Endothelial cell of umbilical vein (primary cell): ENCODE results near the gene CENPK. TPM values are rescaled to one million over a fixed set of nuclear protein-coding genes. Genes with fewer than 3 reads are reported as not detected.

Experiments used
- BruUV-seq: library from RNA; stranded (reverse); fragments of 400-500 nt; replicated peaks from 2 replicates; lab custom pipeline; 2021; lab: Mats Ljungman, UMichigan
- CTCF ChIA-PET: fragments of 300-600, 350-600 bp; sonication (Branson Sonifier 250); formaldehyde crosslinking; loops from one replicate; lab custom pipeline; 2021; ENCODE audit warnings: antibody characterized with exemption, inconsistent platforms; lab: Charles Lee
- POLR2A ChIA-PET: fragments of 300-600, 350-600 bp; sonication (Branson Sonifier 250); formaldehyde crosslinking; loops from one replicate; lab custom pipeline; 2021; ENCODE audit warnings: antibody characterized with exemption, inconsistent platforms; lab: Charles Lee
- DNase-seq: peaks from one replicate; pipeline ENCODE4 v3.0.0-alpha.2; 2011; ENCODE audit warnings: low read depth, low spot score
- FAIRE-seq: peaks from 2 replicates; lab custom pipeline; 2011; peaks lifted over from hg19 to GRCh38; lab: Jason Lieb, UNC
- H2AFZ ChIP-seq: 2 replicates; pipeline ENCODE4 v1.6.0; 2012; ENCODE audit warnings: low read depth, low read length, control low read depth, inconsistent platforms
- H3K27ac ChIP-seq: 2 replicates; pipeline ENCODE4 v1.5.1; 2011; ENCODE audit warnings: low read depth, mild to moderate bottlenecking, control low read depth, low read length, moderate library complexity; ENCODE audit not compliant: insufficient read depth
- H3K27me3 ChIP-seq, 2 experiments: 2 replicates each; pipeline versions ENCODE4 v1.6.0 to v1.6.1; 2011; ENCODE audit warnings: low read length in 2 of 2, mixed read lengths in 1 of 2; ENCODE audit not compliant: control insufficient read depth in 2 of 2, insufficient read depth in 2 of 2
- H3K36me3 ChIP-seq, 2 experiments: 2 replicates in 1 of 2; 3 replicates in 1 of 2; pipeline ENCODE4 v1.5.1; 2011; ENCODE audit warnings: low read length in 2 of 2, mild to moderate bottlenecking in 1 of 2, moderate library complexity in 1 of 2; ENCODE audit not compliant: control insufficient read depth in 2 of 2, insufficient read depth in 2 of 2; ENCODE audit errors: extremely low read depth in 1 of 2
- H3K4me1 ChIP-seq: 3 replicates; pipeline ENCODE4 v1.5.1; 2011; ENCODE audit warnings: mild to moderate bottlenecking, low read length; ENCODE audit not compliant: control insufficient read depth, insufficient read depth; ENCODE audit errors: extremely low read depth
- H3K4me2 ChIP-seq: 2 replicates; pipeline ENCODE4 v1.6.1; 2011; ENCODE audit warnings: low read length, control low read depth, mixed read lengths; ENCODE audit not compliant: insufficient read depth
- H3K4me3 ChIP-seq, 3 experiments: fragments of 200-600 bp in 1 of 3; sonication (generic), shearing (Covaris generic) in 1 of 3; replicated peaks in 1 of 3; 2 replicates each; pipeline ENCODE4 v1.5.1; 2011 to 2016; ENCODE audit warnings: control low read depth in 3 of 3, low read length in 3 of 3, mild to moderate bottlenecking in 2 of 3, inconsistent platforms in 1 of 3, low read depth in 1 of 3, moderate library complexity in 1 of 3; ENCODE audit not compliant: insufficient read depth in 1 of 3
- H3K79me2 ChIP-seq: 2 replicates; pipeline ENCODE4 v1.6.0; 2012; ENCODE audit warnings: low read length, inconsistent platforms; ENCODE audit not compliant: control insufficient read depth, insufficient read depth
- H3K9ac ChIP-seq: replicated peaks from 2 replicates; pipeline ENCODE3; 2011; ENCODE audit warnings: low read length, control low read depth; ENCODE audit not compliant: insufficient read depth; ENCODE audit errors: extremely low read depth
- H3K9me1 ChIP-seq: replicated peaks from 3 replicates; pipeline ENCODE4 v1.6.0; 2011; ENCODE audit warnings: mild to moderate bottlenecking, low read length; ENCODE audit not compliant: control insufficient read depth, insufficient read depth; ENCODE audit errors: extremely low read depth
- H3K9me3 ChIP-seq: replicated peaks from 2 replicates; pipeline ENCODE4 v1.5.1; 2012; ENCODE audit warnings: low read length, inconsistent platforms; ENCODE audit not compliant: control insufficient read depth, insufficient read depth
- H4K20me1 ChIP-seq: replicated peaks from 2 replicates; pipeline ENCODE3; 2011; ENCODE audit warnings: mild to moderate bottlenecking, low read length; ENCODE audit not compliant: control insufficient read depth, insufficient read depth; ENCODE audit errors: extremely low read depth
- EZH2 ChIP-seq: IDR thresholded peaks from 2 replicates; pipeline ENCODE4 v1.6.1; 2012; ENCODE audit warnings: borderline replicate concordance, low read depth, mild to moderate bottlenecking, moderate library complexity, low read length, inconsistent platforms; ENCODE audit not compliant: severe bottlenecking
- FOS ChIP-seq: IDR thresholded peaks from 2 replicates; pipeline ENCODE4 v1.6.1; 2011; ENCODE audit warnings: mild to moderate bottlenecking, low read length, moderate library complexity, borderline replicate concordance; ENCODE audit not compliant: insufficient read depth
- GATA2 ChIP-seq: IDR thresholded peaks from 2 replicates; pipeline ENCODE4 v1.7.0; 2011; ENCODE audit warnings: low read depth, mild to moderate bottlenecking, moderate library complexity, mixed read lengths, low read length; ENCODE audit not compliant: insufficient read length, insufficient read depth
- JUN ChIP-seq: IDR thresholded peaks from 2 replicates; pipeline ENCODE4 v1.6.1; 2011; ENCODE audit warnings: borderline replicate concordance, low read depth; ENCODE audit not compliant: insufficient read length, insufficient read depth
- MYC ChIP-seq: IDR thresholded peaks from one replicate; pipeline ENCODE4 v1.6.1; 2011; ENCODE audit warnings: mild to moderate bottlenecking, low read depth, low read length
- POLR2A ChIP-seq: IDR thresholded peaks from 2 replicates; pipeline ENCODE4 v1.6.1; 2012; ENCODE audit warnings: low read depth, mild to moderate bottlenecking, control low read depth, low read length
- POLR2AphosphoS5 ChIP-seq: IDR thresholded peaks from 2 replicates; pipeline ENCODE4 v1.6.1; 2012; ENCODE audit warnings: low read depth, mild to moderate bottlenecking, control low read depth, low read length, moderate library complexity; ENCODE audit not compliant: insufficient read depth
- dilution Hi-C: fragments of 300-500 bp; cut with MboI; formaldehyde crosslinking; loops from one replicate; pipeline ENCODE4 v1.15.0; 2019; ENCODE audit warnings: low sequenced_read_pairs; ENCODE audit not compliant: extremely low pct_ligation_motif_present
- intact Hi-C: fragments of 100-400 bp; cut with micrococcal nuclease; formaldehyde crosslinking; loops from one replicate; pipeline ENCODE4 v1.10.0; 2022
- polyA plus RNA-seq, 4 experiments: library from polyadenylated mRNA; depleted of rRNA in 3 of 4; stranded (reverse) in 3 of 4; unstranded in 1 of 4; fragments of >200 nt; gene quantifications; 2 replicates each; pipeline versions ENCODE4 v1.2.1 to v1.2.3, GENCODE V29; 2011 to 2012; ENCODE audit warnings: missing spikeins in 1 of 4
- total RNA-seq: library from RNA; stranded (reverse); gene quantifications from 2 replicates; pipeline ENCODE4 v1.2.3, GENCODE V29; 2021
- TF ChIP-seq, protein P1 (sequence below): IDR thresholded peaks from 2 replicates; pipeline ENCODE4 v1.6.1; 2011; ENCODE audit not compliant: insufficient read depth, insufficient read length
- TF ChIP-seq, protein P2 (sequence below), 2 donors: IDR thresholded peaks; 1 replicate in 1 of 2; 2 replicates in 1 of 2; pipeline ENCODE4 v1.5.1; 2011; ENCODE audit warnings: low read length in 2 of 2, mild to moderate bottlenecking in 2 of 2, moderate library complexity in 2 of 2, control low read depth in 1 of 2, inconsistent platforms in 1 of 2, low read depth in 1 of 2; ENCODE audit not compliant: insufficient read depth in 1 of 2; ENCODE audit errors: extremely low read depth in 1 of 2

The CENPK gene
- total and polyA plus RNA-seq, 2 donors (not counting 3 experiments of a cell fraction or from before 2014, with no cell fraction given) = 8.0 to 50.7 TPM

DNA sequence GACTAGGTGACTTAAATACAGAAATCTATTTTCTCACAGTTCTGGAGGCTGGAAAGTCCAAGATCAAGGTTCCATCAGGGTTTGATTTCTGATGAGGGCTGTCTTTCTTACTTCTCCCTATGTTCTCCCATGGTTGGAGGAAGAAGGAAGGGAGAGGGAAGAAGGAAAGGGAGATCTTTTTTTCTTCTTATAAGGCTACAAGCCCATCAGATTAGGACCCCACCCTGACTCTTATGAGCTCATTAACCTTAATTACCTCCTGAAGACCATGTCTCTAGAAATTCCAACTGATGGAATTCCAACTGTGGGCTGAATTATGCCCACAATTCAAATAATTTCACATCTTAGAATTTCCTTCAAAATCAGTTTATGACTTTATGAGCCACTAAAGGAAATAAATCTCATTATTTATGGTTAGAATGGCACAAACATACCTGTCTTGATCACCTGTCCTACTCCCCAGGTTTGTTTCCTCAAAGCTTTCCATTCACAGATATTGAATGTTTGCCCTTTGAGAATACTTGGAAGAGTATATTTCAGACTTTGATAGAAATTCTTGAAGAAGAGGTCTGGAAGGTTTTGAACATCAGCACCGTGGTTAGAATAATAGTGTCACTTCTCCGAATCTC lies 7.7 kb upstream of the CENPK start:
- Histone ChIP-seq H3K27ac (no peak overlapping the region), H3K9me3 (no peaks in the 10 kb centered on the region), H3K36me3 (peaks cover 2 to 6% of the 10 kb centered on the region in 2 experiments), H3K4me3 (no peak overlapping the region), H3K4me2 (no peak overlapping the region), H2AFZ (no peak overlapping the region), H4K20me1 (no peaks in the 10 kb centered on the region), H3K79me2 (peaks cover 18% of the 10 kb centered on the region), H3K27me3 (no peaks in the 10 kb centered on the region), H3K4me1 (no peaks in the 10 kb centered on the region), H3K9me1 (no peaks in the 10 kb centered on the region), H3K9ac (no peak overlapping the region)
- BruUV-seq = no TSS peak
- FAIRE-seq = peak; percentile 40
- intact Hi-C loops = no loop called here
- TF ChIP-seq GATA2 (no peak), EZH2 (no peak), MYC (no peak), JUN (no peak), POLR2A (no peak), POLR2AphosphoS5 (no peak), FOS (no peak)
- TF ChIP-seq, protein P1, sequence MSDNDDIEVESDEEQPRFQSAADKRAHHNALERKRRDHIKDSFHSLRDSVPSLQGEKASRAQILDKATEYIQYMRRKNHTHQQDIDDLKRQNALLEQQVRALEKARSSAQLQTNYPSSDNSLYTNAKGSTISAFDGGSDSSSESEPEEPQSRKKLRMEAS = no peak
- TF ChIP-seq, protein P2, sequence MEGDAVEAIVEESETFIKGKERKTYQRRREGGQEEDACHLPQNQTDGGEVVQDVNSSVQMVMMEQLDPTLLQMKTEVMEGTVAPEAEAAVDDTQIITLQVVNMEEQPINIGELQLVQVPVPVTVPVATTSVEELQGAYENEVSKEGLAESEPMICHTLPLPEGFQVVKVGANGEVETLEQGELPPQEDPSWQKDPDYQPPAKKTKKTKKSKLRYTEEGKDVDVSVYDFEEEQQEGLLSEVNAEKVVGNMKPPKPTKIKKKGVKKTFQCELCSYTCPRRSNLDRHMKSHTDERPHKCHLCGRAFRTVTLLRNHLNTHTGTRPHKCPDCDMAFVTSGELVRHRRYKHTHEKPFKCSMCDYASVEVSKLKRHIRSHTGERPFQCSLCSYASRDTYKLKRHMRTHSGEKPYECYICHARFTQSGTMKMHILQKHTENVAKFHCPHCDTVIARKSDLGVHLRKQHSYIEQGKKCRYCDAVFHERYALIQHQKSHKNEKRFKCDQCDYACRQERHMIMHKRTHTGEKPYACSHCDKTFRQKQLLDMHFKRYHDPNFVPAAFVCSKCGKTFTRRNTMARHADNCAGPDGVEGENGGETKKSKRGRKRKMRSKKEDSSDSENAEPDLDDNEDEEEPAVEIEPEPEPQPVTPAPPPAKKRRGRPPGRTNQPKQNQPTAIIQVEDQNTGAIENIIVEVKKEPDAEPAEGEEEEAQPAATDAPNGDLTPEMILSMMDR (IDR thresholded peaks at IDR 0.05; ENCODE audit: extremely low read depth in 1 of 2, insufficient read depth in 1 of 2, low read depth in 1 of 2, low read length in 2 of 2) = no peak
- ChIA-PET POLR2A (no interaction called here), CTCF (no interaction called here)
- dilution Hi-C loops = no loop called here
- no peak for DNase-seq
